Kidney glomerular epithelial cell (primary cell): Measurements from ENCODE around the gene LCE6A.
A peak's percentile ranks its signal among the peaks of the same experiment; 100 is the strongest.

ENCODE experiments used
- DNase-seq: peaks from one replicate; lab custom pipeline; 2025; lab: John Stamatoyannopoulos, UW

LCE6A gene, protein sequence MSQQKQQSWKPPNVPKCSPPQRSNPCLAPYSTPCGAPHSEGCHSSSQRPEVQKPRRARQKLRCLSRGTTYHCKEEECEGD

DNA sequence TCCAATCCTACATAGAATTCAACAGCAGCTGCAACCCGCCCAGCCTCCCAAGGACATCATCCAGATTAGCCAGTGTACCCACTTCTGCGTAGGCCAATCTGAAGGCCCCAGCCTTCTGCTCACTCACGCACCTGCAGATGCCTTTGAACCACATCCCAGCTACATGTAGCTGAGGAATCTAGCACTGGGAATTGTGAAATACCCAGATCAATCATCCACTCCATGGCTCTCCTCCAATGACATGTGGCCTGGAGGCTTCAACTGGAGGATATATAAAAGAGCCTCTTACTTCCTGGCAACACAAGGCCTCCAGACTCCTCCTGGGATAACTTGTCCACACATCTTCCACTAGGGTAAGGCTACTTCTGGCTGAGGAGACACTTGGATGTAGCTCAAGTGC lies at the start of gene LCE6A:
Gene LCE6A (plus strand): TSS at position 301 of the 400 bp plus-strand sequence. CDS start 665 bp downstream, outside the sequence.
- no peak for DNase-seq

DNA sequence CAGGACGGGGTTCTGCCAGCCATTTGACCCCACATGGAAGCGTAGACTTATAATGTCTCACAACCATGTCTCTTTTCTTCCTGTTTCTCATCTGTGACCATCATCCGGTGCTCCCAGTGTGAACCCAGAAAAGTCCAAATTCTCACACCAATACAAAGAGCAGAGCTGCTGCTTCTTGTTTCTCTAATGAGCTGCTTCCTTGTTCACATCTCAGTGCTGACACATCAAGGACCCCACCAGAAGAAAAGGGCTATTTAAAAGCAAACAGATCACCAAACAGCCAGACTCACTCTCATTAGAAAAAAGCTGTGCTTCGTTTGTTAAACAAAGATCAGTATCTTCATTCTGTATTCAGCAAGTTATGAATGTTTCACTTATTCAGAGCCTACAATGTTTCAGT lies 47.0 kb upstream of the LCE6A start:
- DNase-seq, result no peak

DNA sequence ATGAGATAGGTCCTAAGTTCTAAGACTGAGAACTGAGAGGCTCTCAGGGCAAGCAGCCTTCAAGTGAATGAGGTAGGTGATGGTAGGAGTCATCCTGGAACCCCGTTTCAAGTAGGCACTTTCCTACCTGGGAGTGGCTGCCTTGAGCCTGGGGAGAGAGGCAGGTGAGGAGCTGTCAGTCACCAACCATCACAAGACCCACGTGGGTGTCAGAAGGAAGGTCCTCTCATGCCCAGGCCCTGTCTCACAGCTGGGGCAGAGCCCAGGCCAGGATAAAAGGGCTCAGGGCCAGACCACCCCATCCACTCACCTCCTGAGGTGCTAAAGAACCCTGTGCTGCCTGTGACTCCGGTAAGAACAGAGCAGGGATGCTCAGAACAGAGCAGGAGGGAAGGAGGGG lies 46.2 kb upstream of the LCE6A start, which contains the start of gene LCE1D:
Gene LCE1D (plus strand): TSS at position 301 of the 400 bp plus-strand sequence. CDS start 1,074 bp downstream, outside the sequence.
- DNase-seq, result no peak

DNA sequence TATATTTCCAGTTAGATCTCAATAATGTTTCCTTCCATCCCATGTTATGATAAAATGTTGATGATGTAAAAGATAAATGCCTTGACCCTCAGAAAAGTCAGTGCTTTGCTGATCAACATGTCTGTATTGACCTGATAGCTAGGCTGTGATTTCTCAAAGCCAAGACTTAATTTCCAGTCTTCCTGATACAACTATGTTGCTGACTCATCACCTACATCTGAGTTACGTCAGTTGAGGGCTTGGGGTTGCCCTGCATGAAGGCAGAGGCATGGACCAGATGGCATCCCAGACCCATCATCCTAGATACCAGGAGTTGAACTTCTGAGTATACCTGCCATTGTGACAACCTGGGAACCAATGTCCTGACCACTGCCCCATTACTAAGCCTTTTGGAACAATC lies 41.3 kb upstream of the LCE6A start:
- no peak for DNase-seq

DNA sequence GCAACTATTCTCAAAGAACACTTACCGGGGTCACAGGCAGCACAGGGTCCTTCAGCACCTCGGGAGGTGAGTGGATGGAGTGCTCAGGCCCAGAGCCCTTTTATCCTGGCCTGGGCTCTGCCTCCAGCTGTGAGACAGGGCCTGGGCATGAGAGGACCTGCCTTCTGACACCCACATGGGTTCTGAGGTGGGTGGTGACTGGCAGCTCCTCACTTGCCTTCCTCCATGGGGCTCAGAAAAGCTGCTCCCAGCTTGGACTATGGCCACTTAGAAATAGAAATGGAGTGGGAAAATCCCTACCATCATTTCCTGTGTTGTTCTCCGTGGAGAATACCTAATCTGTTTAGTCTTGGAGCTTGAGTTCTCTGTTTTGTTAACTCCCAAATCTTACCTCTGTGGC lies 36.1 kb upstream of the LCE6A start, which contains the start of gene LCE1C:
Gene LCE1C (minus strand): TSS at position 76 of the 400 bp plus-strand sequence. CDS start 1,173 bp downstream, outside the sequence.
- no peak for DNase-seq

DNA sequence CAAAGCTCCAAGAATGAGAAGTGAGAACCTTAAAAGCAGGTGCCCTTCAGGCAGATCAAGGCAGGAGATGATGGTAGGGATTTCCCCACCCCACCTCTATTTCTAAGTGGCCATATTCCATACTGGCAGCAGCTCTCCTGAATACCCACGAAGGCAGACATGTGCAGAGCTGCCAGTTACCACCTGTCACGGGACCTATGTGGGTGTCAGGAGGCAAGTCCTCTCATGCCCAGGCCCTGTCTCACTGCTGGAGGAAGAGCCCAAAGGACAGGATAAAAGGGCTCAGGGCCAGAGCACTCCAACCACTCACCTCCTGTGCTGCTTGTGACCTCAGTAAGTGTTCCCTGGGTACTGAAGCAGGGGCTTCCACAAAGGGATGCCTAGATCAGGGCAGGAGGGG lies 31.6 kb upstream of the LCE6A start:
- no peak for DNase-seq

DNA sequence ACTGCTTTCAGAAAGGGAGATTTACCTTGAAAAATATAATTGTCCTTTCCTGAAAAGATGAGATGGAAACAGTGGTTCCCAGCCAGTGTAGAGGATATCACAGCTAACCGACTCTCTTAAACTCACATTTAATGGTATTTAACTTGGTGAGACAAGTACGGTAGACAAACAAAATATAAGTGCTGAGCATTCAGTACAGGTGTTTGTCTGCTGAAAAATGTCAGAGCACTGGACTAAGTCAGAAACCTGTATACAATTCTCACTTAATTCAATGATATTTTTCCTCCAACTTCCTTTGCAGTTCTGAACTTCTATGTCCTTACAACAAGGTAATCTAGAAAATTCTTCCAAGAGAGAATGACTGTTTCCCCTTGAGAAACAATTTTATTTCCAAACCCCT lies 31.0 kb upstream of the LCE6A start, which contains the start of gene LCE1B:
Gene LCE1B (plus strand): TSS at position 301 of the 400 bp plus-strand sequence. CDS start 476 bp downstream, outside the sequence.
- no peak for DNase-seq

DNA sequence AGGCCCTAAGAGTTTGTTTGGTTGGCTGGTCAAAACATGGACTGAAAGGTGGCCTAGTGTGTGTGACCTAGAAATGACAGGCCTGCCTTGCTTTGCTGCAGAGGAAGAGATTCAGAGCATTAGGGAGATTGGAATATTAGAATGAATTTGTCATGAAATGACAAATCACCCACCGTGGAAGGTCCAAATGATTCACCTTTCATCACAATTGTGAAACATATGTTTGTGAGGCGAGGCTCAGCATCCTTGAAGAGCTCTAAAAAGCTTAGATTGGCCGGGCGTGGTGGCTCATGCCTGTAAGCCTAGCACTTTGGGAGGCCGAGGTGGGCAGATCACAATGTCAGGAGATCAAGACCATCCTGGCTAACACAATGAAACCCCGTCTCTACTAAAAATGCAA lies 25.3 kb upstream of the LCE6A start:
- DNase-seq, result no peak

DNA sequence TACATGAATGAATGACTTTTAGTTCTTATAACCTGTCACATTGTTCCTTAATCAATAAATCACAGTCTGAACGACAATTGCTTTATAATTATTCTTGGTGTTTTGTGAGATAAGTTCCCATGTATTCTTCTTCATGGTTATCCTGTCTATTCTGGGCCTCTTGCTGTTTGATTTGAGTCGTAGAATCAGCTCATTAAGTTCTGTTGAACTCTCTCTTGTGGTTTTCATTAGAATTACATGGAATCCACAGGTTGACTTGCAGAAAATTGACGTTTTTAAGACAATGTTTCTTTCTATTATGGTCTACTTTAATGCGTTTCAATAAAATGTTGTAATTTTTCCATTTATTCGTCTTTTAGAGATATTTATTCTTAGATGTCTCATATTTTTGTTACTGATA lies 19.4 kb upstream of the LCE6A start:
- DNase-seq, result no peak

DNA sequence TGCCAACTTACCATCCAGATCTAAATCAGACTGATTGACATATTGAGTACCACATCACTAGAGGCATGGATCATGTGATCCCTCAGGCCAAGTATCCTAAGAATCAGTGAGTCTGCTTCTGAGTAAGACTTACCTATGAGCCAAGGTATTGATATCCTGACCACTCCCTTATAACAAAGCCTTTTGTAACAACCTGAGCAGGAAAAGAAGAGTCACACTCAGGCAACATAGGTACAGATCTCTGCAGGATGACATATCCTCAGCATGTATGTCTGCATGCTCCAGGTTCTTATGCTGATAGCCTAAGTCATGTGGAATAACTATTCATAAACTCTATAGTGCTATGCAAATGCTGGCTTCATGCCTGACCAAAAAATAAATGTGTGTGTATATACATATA lies 17.7 kb upstream of the LCE6A start:
- no peak for DNase-seq

DNA sequence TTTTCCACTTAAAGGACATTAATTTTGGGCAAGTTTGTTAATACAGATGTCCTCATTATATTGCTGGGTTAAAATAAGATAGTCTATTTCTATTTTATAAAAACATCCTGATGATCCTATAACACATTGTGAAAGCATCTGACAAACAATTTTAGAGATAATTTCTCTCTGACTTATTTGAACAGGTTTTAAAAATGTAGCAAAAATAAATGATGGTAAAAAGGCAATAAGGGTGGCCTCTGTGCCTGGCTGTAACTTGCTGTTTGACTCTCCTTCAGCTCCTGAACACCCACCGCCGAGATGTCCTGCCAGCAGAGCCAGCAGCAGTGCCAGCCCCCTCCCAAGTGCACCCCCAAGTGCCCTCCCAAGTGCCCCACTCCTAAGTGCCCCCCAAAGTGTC lies 15.5 kb upstream of the LCE6A start, which contains the start of gene LCE1A:
Gene LCE1A (plus strand): TSS at position 301 of the 400 bp plus-strand sequence. CDS start 0 bp downstream, at position 301.
- no peak for DNase-seq

DNA sequence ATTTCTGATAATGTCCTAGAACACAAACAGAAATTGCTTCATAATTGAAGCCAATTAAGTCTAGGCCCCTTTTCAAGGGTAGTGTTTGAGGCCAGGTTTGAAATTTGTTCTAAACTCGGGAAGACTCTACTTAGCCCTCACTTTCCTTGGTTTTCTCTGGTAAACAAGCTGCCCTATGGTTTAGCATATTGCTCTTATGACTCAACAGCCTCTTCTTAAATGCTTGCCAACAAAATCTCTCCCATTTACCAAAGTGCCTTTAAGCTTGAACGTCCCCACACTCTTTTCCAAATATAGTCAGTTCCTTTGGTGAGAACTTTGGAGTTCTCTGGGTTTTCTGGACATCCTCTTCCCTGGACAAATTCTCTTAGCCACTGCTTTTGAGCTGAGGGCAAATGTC lies 5.8 kb upstream of the LCE6A start:
- no peak for DNase-seq

DNA sequence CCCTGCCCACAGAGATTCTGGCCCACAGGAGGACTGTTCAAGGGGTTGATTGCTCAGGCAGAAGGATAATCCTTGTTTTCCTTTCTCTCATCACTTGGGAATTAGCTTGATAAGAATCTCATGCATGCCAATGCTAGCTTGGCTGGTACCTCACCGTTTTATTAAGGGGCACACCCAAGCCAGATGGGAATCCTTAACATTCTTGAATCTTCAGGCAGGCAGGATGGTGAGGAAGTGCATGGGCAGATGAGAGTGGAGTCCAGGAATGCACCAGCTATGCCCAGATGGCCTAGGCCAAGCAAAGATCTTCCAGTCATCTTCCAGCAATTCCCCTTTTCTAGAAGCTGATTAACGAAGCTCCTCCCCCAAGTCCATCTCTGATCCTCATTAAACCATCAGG lies 13.0 kb downstream of the LCE6A start:
- no peak for DNase-seq

DNA sequence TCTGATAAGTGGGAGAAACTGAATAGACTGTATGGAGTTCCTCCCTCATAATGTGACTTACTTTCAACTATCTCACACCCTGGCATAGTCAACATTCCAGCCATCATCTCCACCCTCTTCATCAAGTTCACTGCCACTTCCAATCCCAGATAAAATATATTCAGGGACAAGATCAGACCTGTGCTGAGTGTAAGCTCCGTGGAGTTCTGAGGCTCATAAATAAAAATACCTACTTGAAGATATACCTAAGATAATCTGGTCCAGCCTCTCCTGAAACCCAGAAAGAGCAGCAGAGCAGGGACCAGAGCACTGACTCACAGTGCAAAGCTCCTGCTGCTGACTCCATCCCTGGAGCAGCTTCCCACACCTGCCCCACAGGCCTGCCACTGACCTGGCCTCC lies 15.4 kb downstream of the LCE6A start:
- DNase-seq, result no peak

DNA sequence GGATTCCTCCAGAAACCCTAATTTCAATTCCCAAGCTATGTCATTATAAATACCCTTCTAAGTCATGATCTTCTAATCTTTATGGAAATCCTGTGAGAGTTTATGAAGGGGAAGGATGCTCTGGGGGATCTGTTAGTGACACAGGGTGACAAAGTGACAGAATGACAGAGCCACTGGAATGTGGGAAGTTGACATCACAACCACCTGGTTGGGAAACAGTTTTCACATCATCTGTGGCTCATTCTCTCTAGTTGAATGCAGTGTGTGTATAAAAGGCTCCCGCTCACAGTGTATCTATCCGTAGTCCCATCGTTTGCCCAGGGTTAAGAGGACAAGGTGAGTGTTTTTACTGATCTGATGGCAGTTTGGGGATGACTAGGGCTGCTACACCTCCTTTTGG lies 17.0 kb downstream of the LCE6A start, which contains the start of gene LCE7A:
Gene LCE7A (plus strand): TSS at position 301 of the 400 bp plus-strand sequence. CDS start 702 bp downstream, outside the sequence.
- no peak for DNase-seq

DNA sequence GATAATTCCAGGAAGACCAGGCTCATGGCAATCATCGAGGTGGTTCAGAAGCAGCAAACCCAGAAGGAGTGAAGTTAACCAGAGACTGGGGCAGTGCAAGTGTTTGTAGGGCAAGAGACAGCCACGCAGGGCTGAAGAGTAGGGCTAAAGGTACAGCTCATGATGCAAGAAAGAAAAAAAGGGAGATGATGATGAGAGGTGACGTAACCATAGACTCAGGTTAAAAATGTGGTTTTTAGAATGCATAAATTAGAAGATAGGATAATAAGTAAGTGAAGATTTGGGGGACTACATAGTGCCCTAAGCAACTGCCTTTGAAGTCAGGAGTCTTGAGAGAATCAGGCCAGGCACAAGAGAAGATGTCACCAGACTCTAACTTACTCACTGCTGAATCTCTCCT lies 17.5 kb downstream of the LCE6A start:
- no peak for DNase-seq

DNA sequence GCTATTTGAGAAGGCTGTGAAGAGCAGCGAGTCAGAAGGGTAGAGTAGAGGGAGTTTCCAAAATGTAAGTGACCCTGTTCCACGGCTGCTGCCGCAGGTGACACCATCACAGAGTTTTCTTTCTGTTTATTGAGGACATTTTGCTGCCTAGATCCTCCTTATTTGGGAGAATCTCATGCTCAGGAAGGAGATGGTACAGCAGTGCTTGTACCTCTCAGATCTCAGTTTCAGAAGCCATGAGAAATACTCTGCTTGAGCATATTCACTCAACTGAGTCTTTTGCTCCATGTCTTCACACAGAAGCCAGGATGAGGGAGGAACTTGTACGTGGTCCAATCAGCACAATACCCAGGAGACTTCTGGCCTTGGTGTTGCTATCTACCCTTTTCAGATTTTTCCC lies 18.7 kb downstream of the LCE6A start:
- DNase-seq, result no peak

DNA sequence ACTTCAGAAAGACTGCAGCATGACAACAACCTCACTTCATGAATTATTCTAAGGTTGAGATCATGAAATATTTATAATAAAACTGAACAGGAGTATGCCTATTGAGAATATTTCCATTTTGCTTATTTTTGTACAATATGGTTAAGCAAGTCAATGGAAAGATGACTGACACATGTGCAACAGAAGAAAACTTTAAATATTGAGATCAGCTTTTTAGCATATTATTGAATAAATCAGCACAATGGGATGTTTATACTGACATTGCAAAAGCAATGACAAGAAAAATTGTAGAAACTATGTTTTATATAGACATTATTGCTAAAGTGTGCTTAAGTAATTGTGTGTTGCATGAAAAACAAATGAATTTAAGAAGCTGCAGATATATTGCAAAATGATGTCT lies 21.8 kb downstream of the LCE6A start:
- no peak for DNase-seq

DNA sequence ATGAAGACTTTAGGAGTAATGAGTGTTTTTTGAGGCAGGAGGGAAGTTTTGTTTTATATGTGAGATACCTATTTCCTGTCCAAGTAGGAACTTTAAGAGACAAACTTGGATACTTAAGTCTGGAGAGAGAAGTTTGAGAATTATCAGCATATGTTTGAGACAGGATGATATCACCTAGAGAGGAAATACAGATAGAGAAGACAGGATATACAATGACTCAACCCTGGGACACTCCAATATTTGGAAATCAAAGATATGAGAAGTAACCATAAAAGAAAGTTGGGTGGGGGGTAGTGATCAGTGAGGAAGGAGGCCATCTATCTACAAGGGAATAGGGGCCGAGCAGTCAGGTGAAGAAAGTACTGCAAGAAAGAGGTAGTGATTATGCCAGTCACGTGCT lies 23.7 kb downstream of the LCE6A start:
- no peak for DNase-seq

DNA sequence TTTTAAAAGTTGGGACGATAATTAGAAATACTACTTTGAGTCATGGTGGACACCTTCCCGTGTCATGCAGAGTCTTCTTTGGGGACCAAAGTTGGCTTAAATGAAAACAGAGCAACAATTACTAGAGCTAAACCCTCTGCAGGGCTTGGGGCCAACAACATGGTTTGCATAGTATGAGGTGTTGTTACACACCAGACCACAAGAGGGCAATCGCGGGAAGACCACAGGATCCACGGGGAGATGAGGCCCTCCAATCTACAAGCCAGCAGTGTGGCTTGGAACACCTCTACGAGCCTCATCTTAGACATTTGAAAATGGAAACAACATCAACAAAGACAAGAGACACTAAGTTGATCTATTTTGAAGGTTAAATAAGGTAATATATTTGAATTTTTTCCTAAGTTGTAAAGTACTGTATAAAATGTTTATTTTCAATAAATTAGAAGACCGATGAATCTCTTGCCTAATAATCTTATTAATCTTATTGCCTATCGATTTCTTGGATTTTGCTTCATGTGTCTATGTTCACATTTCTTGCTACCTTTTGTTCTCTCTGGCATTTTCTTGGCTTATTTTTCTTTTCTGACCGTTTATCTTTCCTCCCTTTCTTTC lies 27.3 kb downstream of the LCE6A start:
- DNase-seq, result peak; percentile 32

DNA sequence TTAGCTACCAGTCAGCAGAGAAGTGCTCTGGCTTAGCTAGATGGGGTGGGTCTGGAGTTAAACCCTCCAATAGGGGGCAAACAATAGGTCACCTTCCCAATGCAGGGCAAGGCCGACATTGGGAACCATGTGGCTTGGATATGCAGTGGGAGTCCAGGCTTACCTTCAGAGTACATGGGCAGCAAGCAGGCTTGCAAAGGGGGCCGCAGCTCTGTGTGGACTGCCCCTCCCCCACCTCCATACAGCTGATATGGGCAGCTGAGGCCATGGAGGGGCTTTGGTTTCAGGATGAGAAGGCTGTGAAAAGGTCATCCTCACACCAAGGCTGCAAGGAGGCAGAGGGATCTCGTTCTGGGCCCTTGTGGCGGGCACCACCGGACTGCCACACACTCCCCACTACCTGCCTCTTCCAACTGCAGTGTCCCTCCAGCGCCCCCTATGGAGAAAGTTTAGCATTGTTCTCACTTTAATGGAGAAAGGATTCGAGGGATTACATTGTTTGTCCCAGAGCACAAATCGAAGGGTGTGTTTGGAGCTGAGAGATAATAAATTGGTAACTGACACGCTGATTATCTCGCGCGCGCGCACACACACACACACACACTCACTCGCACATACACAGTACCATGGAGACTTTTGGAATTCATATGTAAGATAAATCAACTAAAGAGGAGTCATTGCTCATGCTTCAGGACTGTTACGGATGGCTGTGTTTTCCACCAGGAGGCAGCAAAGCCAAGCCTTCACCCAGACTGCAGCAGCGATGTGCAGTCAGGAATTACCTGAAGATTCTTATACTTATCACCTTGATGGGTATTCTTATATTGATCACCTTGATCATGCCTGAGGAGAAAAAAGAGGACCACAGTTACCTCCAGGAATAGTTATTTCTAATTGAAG lies 28.4 kb downstream of the LCE6A start:
- peak; percentile 46 for DNase-seq

DNA sequence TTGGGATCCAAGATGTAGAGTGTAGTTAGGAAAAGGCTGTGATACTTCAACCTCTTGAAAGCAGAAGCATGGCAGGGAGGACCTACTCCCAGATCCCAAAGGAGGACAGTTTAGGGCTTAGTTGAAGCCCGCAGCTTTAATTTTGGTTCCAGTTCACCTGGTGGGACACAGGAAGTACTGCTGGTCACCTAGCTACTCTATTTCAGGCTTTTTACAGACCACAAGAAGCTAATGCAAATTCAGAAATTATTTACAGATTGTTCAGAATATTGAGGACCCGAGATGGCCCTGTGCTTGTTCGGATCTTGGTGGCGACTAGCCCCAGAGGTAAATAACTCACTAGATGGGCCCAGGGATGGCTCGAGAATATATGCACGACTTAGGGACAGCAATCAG lies 29.1 kb downstream of the LCE6A start:
- no peak for DNase-seq

DNA sequence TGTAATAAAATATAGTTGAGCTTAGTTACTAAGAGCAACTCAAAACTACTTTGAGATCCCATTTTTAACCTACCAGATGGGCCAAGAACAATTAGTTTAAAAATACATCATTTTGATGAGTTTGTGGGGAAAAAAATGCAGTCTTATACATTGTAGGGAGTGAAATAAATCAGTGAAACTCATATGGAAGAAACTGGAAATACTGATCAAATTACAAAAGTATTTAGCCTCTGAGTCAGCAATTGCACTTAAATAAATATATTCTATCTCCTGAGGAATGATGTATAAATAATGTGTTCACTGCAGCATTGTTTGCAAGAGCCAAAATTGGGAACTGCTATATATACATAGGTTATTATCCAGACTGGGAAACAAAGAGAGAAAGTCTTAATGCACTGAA lies 30.8 kb downstream of the LCE6A start:
- no peak for DNase-seq
